GM23338 (cell line): Measurements from ENCODE around the gene OCA2. TPM values are rescaled to one million over a fixed set of nuclear protein-coding genes. Genes with fewer than 3 reads are reported as not detected.

Experiments used
- ATAC-seq: fragments of 200-7000 bp; cut with Tn5 transposase; 3 replicates; pipeline ENCODE4 v1.9.1; 2020
- DNase-seq: peaks from one replicate; pipeline ENCODE4 v3.0.0-alpha.2; 2015; ENCODE audit warnings: low spot score
- H2AFZ ChIP-seq: fragments of 200-600 bp; sonication (generic); 2 replicates; pipeline ENCODE4 v1.8.0; 2016; ENCODE audit warnings: antibody characterized with exemption, mild to moderate bottlenecking, moderate library complexity
- H3F3A ChIP-seq: fragments of 200-600 bp; sonication (generic); replicated peaks from 2 replicates; pipeline ENCODE4 v1.8.0; 2017; ENCODE audit warnings: antibody characterized with exemption, mixed run types, low read depth
- H3K27ac ChIP-seq: fragments of 200-600 bp; sonication (generic); 2 replicates; pipeline ENCODE4 v1.6.1; 2016; ENCODE audit warnings: low read depth
- H3K27me3 ChIP-seq: fragments of 200-600 bp; sonication (generic); 2 replicates; pipeline ENCODE4 v1.8.0; 2016; ENCODE audit warnings: mild to moderate bottlenecking, mixed run types, moderate library complexity; ENCODE audit not compliant: insufficient read depth
- H3K36me3 ChIP-seq: fragments of 200-600 bp; sonication (generic); 2 replicates; pipeline ENCODE4 v1.8.0; 2016; ENCODE audit warnings: mild to moderate bottlenecking; ENCODE audit not compliant: insufficient read depth
- H3K4me1 ChIP-seq: fragments of 200-600 bp; sonication (generic); 2 replicates; pipeline ENCODE4 v1.8.0; 2016; ENCODE audit warnings: mild to moderate bottlenecking, moderate library complexity; ENCODE audit not compliant: insufficient read depth
- H3K4me2 ChIP-seq: fragments of 200-600 bp; sonication (generic); 2 replicates; pipeline ENCODE4 v1.7.1; 2017; ENCODE audit warnings: mixed run types
- H3K4me3 ChIP-seq: fragments of 200-600 bp; sonication (generic); 2 replicates; pipeline ENCODE4 v1.6.1; 2016; ENCODE audit warnings: mixed run types
- H3K79me2 ChIP-seq: fragments of 200-600 bp; sonication (generic); replicated peaks from 2 replicates; pipeline ENCODE4 v1.8.0; 2017; ENCODE audit warnings: mild to moderate bottlenecking; ENCODE audit not compliant: insufficient read depth
- H3K9me2 ChIP-seq: fragments of 200-600 bp; sonication (generic); 2 replicates; pipeline ENCODE4 v1.8.0; 2017; ENCODE audit not compliant: insufficient read depth
- H4K20me1 ChIP-seq: fragments of 200-600 bp; sonication (generic); replicated peaks from 2 replicates; pipeline ENCODE4 v1.8.0; 2017; ENCODE audit warnings: mild to moderate bottlenecking; ENCODE audit not compliant: insufficient read depth
- H3K27ac Mint-ChIP-seq: 2 replicates; pipeline ENCODE4 v1.8.0; 2020; ENCODE audit warnings: inconsistent platforms, mild to moderate bottlenecking, moderate library complexity, mixed read lengths
- H3K27me3 Mint-ChIP-seq: 3 replicates; pipeline ENCODE4 v1.8.0; 2022; ENCODE audit warnings: low read depth, mild to moderate bottlenecking, moderate library complexity, mixed read lengths, inconsistent platforms; ENCODE audit not compliant: insufficient read depth, poor library complexity
- H3K36me3 Mint-ChIP-seq: 3 replicates; pipeline ENCODE4 v1.8.0; 2021; ENCODE audit warnings: low read depth, mild to moderate bottlenecking, inconsistent platforms, moderate library complexity, mixed read lengths
- H3K4me1 Mint-ChIP-seq: 3 replicates; pipeline ENCODE4 v1.8.0; 2020; ENCODE audit warnings: mild to moderate bottlenecking, inconsistent platforms, mixed read lengths
- H3K4me3 Mint-ChIP-seq: 3 replicates; pipeline ENCODE4 v1.8.0; 2021; ENCODE audit warnings: moderate library complexity, mild to moderate bottlenecking, inconsistent platforms, mixed read lengths
- H3K9me3 Mint-ChIP-seq: 3 replicates; pipeline ENCODE4 v1.8.0; 2020; ENCODE audit warnings: moderate library complexity, mild to moderate bottlenecking, inconsistent platforms, mixed read lengths
- CREB1 ChIP-seq: fragments of 250-450 bp; sonication (Bioruptor Pico); IDR thresholded peaks from 2 replicates; pipeline ENCODE4 v1.5.0; 2020; ENCODE audit warnings: low read depth, mild to moderate bottlenecking, moderate library complexity
- ETS1 ChIP-seq: IDR thresholded peaks from 2 replicates; pipeline ENCODE4 v1.6.1; 2016; ENCODE audit warnings: antibody characterized with exemption
- EZH2 ChIP-seq: fragments of 200-600 bp; sonication (generic); IDR thresholded peaks from one replicate; pipeline ENCODE4 v1.8.0; 2017; ENCODE audit warnings: antibody characterized with exemption, mild to moderate bottlenecking, low read depth; ENCODE audit not compliant: unreplicated experiment
- EZH2phosphoT487 ChIP-seq: fragments of 200-600 bp; sonication (generic); IDR thresholded peaks from one replicate; pipeline ENCODE4 v1.8.1; 2018; ENCODE audit warnings: antibody characterized with exemption; ENCODE audit not compliant: unreplicated experiment
- JUNB ChIP-seq: IDR thresholded peaks from one replicate; pipeline ENCODE4 v1.6.1; 2016; ENCODE audit warnings: antibody characterized with exemption; ENCODE audit not compliant: unreplicated experiment
- NANOG ChIP-seq: IDR thresholded peaks from 2 replicates; pipeline ENCODE4 v1.6.1; 2016; ENCODE audit warnings: antibody characterized with exemption, borderline replicate concordance
- POLR2AphosphoS5 ChIP-seq: IDR thresholded peaks from 2 replicates; pipeline ENCODE4 v1.6.1; 2016; ENCODE audit warnings: antibody characterized with exemption, low read depth
- REST ChIP-seq: IDR thresholded peaks from one replicate; pipeline ENCODE4 v1.6.1; 2018; ENCODE audit warnings: antibody characterized with exemption; ENCODE audit not compliant: unreplicated experiment
- ZNF114 ChIP-seq: fragments of 250-450 bp; sonication (Bioruptor Pico); IDR thresholded peaks from 2 replicates; pipeline ENCODE4 v1.5.0; 2020; ENCODE audit warnings: mild to moderate bottlenecking, moderate library complexity
- ZNF331 ChIP-seq: fragments of 250-450 bp; sonication (Bioruptor Pico); IDR thresholded peaks from 2 replicates; pipeline ENCODE4 v1.5.0; 2020; ENCODE audit warnings: low read depth, mild to moderate bottlenecking, moderate library complexity
- polyA plus RNA-seq: library from polyadenylated mRNA; unstranded; fragments of >200 nt; fragmentation: Nextera tagmentation; extraction: Ambion mirVana; gene quantifications from 2 replicates; pipeline ENCODE4 v1.2.1, GENCODE V29; 2016
- total RNA-seq: library from RNA; depleted of rRNA; stranded (reverse); fragments of >200 nt; shearing (Covaris generic); gene quantifications from 2 replicates; pipeline ENCODE4 v1.2.3, GENCODE V29; 2014

OCA2 gene
- total and polyA plus RNA-seq, 2 experiments from 2014 or later: 0.40 to 0.69 TPM

GRCh38 chr15:27731776-27732175 is 367.3 kb downstream of the OCA2 start:
- H3K36me3 Mint-ChIP-seq: peaks cover 7% of the 10 kb centered on the region; the same call in 2 of the 3 replicates
- Histone ChIP-seq H3K27ac (no peak overlapping the region), H3K9me2 (peaks cover 5% of the 10 kb centered on the region), H3F3A (no peaks in the 10 kb centered on the region), H4K20me1 (no peaks in the 10 kb centered on the region), H3K79me2 (no peaks in the 10 kb centered on the region), H2AFZ (no peak overlapping the region), H3K4me3 (no peak overlapping the region), H3K4me1 (peaks cover 10% of the 10 kb centered on the region; the same call in 1 of the 2 replicates), H3K36me3 (no peaks in the 10 kb centered on the region), H3K27me3 (no peaks in the 10 kb centered on the region), H3K4me2 (0 out of 2 replicates have a peak overlapping the region, but pooled peaks have one; percentile 33)
- TF ChIP-seq REST: no peak
- TF ChIP-seq POLR2AphosphoS5: no peak
- TF ChIP-seq ETS1: no peak
- no peak for TF ChIP-seq JUNB
- TF ChIP-seq CREB1 (CRISPR knock-in tag): no peak
- TF ChIP-seq EZH2phosphoT487: no peak
- DNase-seq (no peak), ATAC-seq (no peak)
- no peak overlapping the region for H3K27ac Mint-ChIP-seq
- H3K9me3 Mint-ChIP-seq: peaks cover 22% of the 10 kb centered on the region
- H3K27me3 Mint-ChIP-seq: peaks cover 4% of the 10 kb centered on the region
- no peak overlapping the region for H3K4me3 Mint-ChIP-seq
- H3K4me1 Mint-ChIP-seq: peaks cover 5% of the 10 kb centered on the region; the same call in 2 of the 3 replicates

DNA sequence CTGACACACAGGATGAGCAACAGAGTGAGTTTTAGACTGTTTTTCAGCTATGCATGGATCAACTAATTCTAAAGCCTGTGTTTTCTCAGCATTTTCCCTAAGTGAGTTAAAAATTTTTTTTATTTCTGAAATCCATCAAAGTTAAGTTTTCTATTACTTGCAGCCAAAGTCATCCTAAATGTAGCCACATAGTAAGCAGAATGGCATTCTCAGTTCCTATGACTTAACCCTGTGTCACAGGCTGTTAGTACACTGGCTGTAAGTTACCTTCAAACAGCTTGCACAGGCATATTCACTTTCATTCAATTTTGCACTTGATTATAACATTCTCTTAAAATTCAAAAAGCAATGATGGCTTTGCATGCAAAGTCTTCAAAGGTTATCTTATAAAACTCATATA is 368.2 kb downstream of the OCA2 start:
- Mint-ChIP-seq H3K36me3 (peaks cover 7% of the 10 kb centered on the region; the same call in 2 of the 3 replicates), H3K4me1 (peaks cover 5% of the 10 kb centered on the region; the same call in 2 of the 3 replicates), H3K27me3 (peaks cover 4% of the 10 kb centered on the region), H3K27ac (no peak overlapping the region), H3K4me3 (no peak overlapping the region), H3K9me3 (peaks cover 22% of the 10 kb centered on the region)
- Histone ChIP-seq H3K9me2 (peaks cover 5% of the 10 kb centered on the region), H3K27ac (no peak overlapping the region), H3K4me1 (peaks cover 10% of the 10 kb centered on the region; the same call in 1 of the 2 replicates), H3F3A (no peaks in the 10 kb centered on the region), H3K4me3 (no peak overlapping the region), H3K27me3 (no peaks in the 10 kb centered on the region), H3K79me2 (no peaks in the 10 kb centered on the region), H2AFZ (no peak overlapping the region), H3K36me3 (no peaks in the 10 kb centered on the region), H4K20me1 (no peaks in the 10 kb centered on the region), H3K4me2 (no peak overlapping the region)
- DNase-seq (no peak), ATAC-seq (no peak)
- TF ChIP-seq CREB1 (CRISPR knock-in tag) (no peak), ETS1 (no peak), NANOG (no peak), ZNF331 (CRISPR knock-in tag) (no peak), POLR2AphosphoS5 (no peak), EZH2phosphoT487 (no peak), ZNF114 (no peak), JUNB (no peak), EZH2 (no peak)
